Left ventricle myocardium inferior (tissue), 1 donor: ENCODE measurements around the gene PERCC1. TPM values are rescaled to one million over a fixed set of nuclear protein-coding genes. Genes with fewer than 3 reads are reported as not detected.
"Not testable (repeated sequence)": the region's sequence is repeated elsewhere in the genome, so short reads cannot be mapped to it uniquely, and the experiment has no call there.

Source experiments
- DNase-seq: peaks from one replicate; pipeline ENCODE4 v3.0.0-alpha.2; 2020
- H3K27ac ChIP-seq: fragments of 200-600 bp; replicated peaks from 2 replicates; pipeline ENCODE4 v1.8.0; 2021
- H3K27me3 ChIP-seq: fragments of 200-600 bp; 2 replicates; pipeline ENCODE4 v1.8.0; 2021; ENCODE audit warnings: low read depth
- H3K36me3 ChIP-seq: fragments of 200-600 bp; 2 replicates; pipeline ENCODE4 v1.8.0; 2021
- H3K4me1 ChIP-seq: fragments of 200-600 bp; 2 replicates; pipeline ENCODE4 v1.8.0; 2021
- H3K4me3 ChIP-seq: fragments of 200-600 bp; 2 replicates; pipeline ENCODE4 v1.8.0; 2021; ENCODE audit warnings: mild to moderate bottlenecking, moderate library complexity
- H3K9me3 ChIP-seq: fragments of 200-600 bp; replicated peaks from 2 replicates; pipeline ENCODE4 v1.8.0; 2021
- CTCF ChIP-seq: fragments of 200-600 bp; IDR thresholded peaks from 2 replicates; pipeline ENCODE4 v1.8.0; 2021; ENCODE audit warnings: antibody characterized with exemption, mild to moderate bottlenecking, borderline replicate concordance
- intact Hi-C: fragments of 100-400 bp; cut with micrococcal nuclease; formaldehyde crosslinking; loops from one replicate; pipeline ENCODE4 v1.11.0; 2022
- total RNA-seq: library from RNA; stranded (reverse); fragmentation: NEBNext Ultra II Directional; extraction: Animal tissue kit (Norgen Biotek cat#: 25700); gene quantifications from one replicate; pipeline ENCODE4 v1.2.1, GENCODE V29; 2021
- donor health status: DM: no; HTN: yes; CAD: no; lungs with severe emphysema.

The PERCC1 gene
- total RNA-seq, 1 donor from 2014 or later = not detected

DNA sequence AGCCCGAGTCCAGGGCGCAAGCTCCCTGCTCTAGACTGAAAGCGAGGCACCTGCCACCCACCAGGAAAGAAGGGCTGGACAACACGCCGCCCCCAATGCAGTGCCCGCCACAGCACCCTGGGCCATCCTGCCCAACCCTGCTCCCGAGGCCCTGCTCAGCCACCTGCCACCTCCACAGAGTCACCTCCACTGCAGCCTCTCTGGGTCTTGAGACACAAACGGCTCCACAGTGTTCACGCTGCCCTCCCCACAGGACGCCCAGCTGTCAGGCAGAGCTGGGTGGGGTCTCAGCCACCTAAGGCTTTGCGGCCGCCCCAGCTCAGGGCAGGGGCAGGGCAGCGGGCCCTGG, 34.7 kb downstream of the PERCC1 start:
- H3K27ac ChIP-seq = no peak overlapping the region
- intact Hi-C loops = no loop called here
- H3K36me3 ChIP-seq = peaks cover 17% of the 10 kb centered on the region
- H3K4me1 ChIP-seq = peaks cover 24% of the 10 kb centered on the region
- DNase-seq = no peak
- H3K4me3 ChIP-seq = no peak overlapping the region
- no peaks in the 10 kb centered on the region for H3K9me3 ChIP-seq
- H3K27me3 ChIP-seq = no peaks in the 10 kb centered on the region
- no peak for TF ChIP-seq CTCF

GRCh38 chr16:1466054-1466453, 35.2 kb downstream of the PERCC1 start:
- Histone ChIP-seq H3K4me3 (no peak overlapping the region), H3K36me3 (peaks cover 12% of the 10 kb centered on the region), H3K9me3 (no peaks in the 10 kb centered on the region), H3K4me1 (peaks cover 29% of the 10 kb centered on the region), H3K27ac (no peak overlapping the region), H3K27me3 (no peaks in the 10 kb centered on the region)
- no peak for TF ChIP-seq CTCF
- no peak for DNase-seq
- intact Hi-C loops = no loop called here

DNA sequence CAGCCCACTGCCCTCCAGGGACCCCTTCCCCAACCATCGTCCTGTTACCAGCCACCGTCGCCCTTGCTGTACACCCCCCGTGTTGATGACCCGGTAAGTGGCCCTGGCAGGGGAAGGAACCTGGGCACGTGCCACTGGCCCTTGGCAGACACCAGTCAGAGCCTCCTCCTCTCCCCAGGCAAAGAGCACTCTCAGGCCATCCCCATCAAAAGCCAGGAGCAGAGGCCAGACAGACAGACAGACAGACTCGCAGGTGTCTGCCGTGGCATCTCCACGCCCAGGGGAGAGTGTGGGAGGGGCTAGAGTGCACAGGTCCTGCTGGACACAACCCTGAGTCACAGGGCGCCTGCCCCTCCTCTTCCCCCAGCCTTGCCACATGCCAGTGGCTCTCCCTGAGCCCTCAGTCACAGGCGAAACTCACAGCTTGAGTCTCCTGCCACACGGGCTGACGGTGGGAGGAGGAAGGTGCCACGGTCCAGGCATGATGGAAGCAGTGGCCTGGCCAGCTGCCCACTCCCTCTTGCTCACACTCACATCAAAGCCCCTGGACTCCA, 36.2 kb downstream of the PERCC1 start:
- Histone ChIP-seq H3K4me1 (peaks cover 38% of the 10 kb centered on the region), H3K27me3 (no peaks in the 10 kb centered on the region), H3K27ac (no peak overlapping the region), H3K36me3 (peaks cover 5% of the 10 kb centered on the region), H3K4me3 (no peak overlapping the region), H3K9me3 (no peaks in the 10 kb centered on the region)
- DNase-seq = no peak
- intact Hi-C loops = no loop called here
- TF ChIP-seq CTCF = no peak

GRCh38 chr16:1468426-1468810, 37.5 kb downstream of the PERCC1 start:
- intact Hi-C loops = no loop called here
- Histone ChIP-seq H3K36me3 (peaks cover 5% of the 10 kb centered on the region), H3K4me3 (no peak overlapping the region), H3K27me3 (no peaks in the 10 kb centered on the region), H3K4me1 (peaks cover 47% of the 10 kb centered on the region), H3K27ac (no peak overlapping the region), H3K9me3 (no peaks in the 10 kb centered on the region)
- TF ChIP-seq CTCF = no peak
- DNase-seq = no peak

- H3K27me3 ChIP-seq, intact Hi-C loops, DNase-seq, H3K27ac ChIP-seq, H3K4me3 ChIP-seq, H3K36me3 ChIP-seq, H3K9me3 ChIP-seq: not testable (repeated sequence)
- peaks cover 55% of the 10 kb centered on the region for H3K4me1 ChIP-seq
These were observed 38.3 kb downstream of the PERCC1 start for GRCh38 chr16:1469141-1469540.

DNA sequence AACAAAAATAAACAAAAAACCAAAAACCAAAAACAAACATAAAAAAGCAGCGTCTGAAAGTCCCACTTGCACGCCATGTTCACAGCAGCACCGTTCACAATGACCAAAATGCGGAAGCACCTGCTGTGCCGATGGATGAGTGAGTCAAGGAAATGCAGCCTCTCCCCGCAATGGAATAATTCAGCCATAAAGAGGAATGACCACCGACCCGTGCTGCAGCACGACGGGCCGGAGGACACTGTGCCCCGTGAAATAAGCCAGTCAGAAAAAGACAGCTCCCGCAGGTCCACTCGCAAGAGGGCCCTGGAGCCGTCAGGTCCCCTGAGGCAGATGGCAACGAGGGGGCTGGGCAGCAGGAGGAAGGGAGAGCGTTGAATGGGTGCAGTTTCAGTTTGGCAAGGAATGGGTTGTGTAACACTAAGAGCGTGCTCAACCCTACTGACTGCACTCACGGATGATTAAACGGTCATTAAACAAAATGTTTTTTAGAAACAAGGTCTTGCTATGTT, 38.9 kb downstream of the PERCC1 start:
- no peak overlapping the region for H3K27ac ChIP-seq
- H3K4me1 ChIP-seq = peaks cover 61% of the 10 kb centered on the region
- intact Hi-C loops = no loop called here
- H3K4me3 ChIP-seq = no peak overlapping the region
- H3K27me3 ChIP-seq = no peaks in the 10 kb centered on the region
- no peaks in the 10 kb centered on the region for H3K9me3 ChIP-seq
- no peaks in the 10 kb centered on the region for H3K36me3 ChIP-seq
- no peak for TF ChIP-seq CTCF
- DNase-seq = no peak
